Gastrocnemius medialis (tissue), 4 donors: ENCODE results near the gene SSC5D. TPM values are rescaled to one million over a fixed set of nuclear protein-coding genes. Genes with fewer than 3 reads are reported as not detected.

ENCODE experiments used
- ATAC-seq, 2 donors: fragments of 150-250 bp; one replicate each; pipeline ENCODE4 v1.9.1; 2016
- DNase-seq, 2 donors: peaks; one replicate each; pipeline ENCODE4 v3.0.0-alpha.2; 2019
- H3K27ac ChIP-seq, 4 donors: fragments of 200-600 bp; sonication (generic); 1 replicate in 1 of 4; 2 replicates in 3 of 4; pipeline ENCODE4 v1.5.1; 2016 to 2018; ENCODE audit warnings: mild to moderate bottlenecking in 2 of 4, moderate library complexity in 1 of 4
- H3K27me3 ChIP-seq, 3 donors: fragments of 200-600 bp; sonication (generic) in 2 of 3; 1 replicate in 1 of 3; 2 replicates in 2 of 3; pipeline versions ENCODE4 v1.5.1 to v1.6.0; 2016 to 2019; ENCODE audit warnings: mild to moderate bottlenecking in 1 of 3, moderate library complexity in 1 of 3
- H3K36me3 ChIP-seq, 2 donors: fragments of 200-600 bp; sonication (generic) in 1 of 2; one replicate each; pipeline ENCODE4 v1.5.1; 2017 to 2018
- H3K4me1 ChIP-seq, 2 donors: fragments of 200-600 bp; sonication (generic) in 1 of 2; one replicate each; pipeline ENCODE4 v1.5.1; 2016 to 2017; ENCODE audit warnings: mild to moderate bottlenecking in 2 of 2
- H3K4me3 ChIP-seq, 4 donors: fragments of 200-600 bp; sonication (generic) in 3 of 4; 1 replicate in 1 of 4; 2 replicates in 3 of 4; pipeline ENCODE4 v1.5.1; 2016 to 2019; ENCODE audit warnings: mild to moderate bottlenecking in 2 of 4
- H3K9me3 ChIP-seq, 3 donors: fragments of 200-600 bp; sonication (generic) in 2 of 3; 1 replicate in 1 of 3; 2 replicates in 2 of 3; pipeline ENCODE4 v1.5.1; 2016 to 2019
- CTCF ChIP-seq, 5 experiments: fragments of 450-650 bp in 3 of 5; fragments of 200-600 bp in 2 of 5; sonication (generic) in 2 of 5; IDR thresholded peaks in 4 of 5; conservative IDR thresholded peaks in 1 of 5; 1 replicate in 4 of 5; 2 replicates in 1 of 5; pipeline ENCODE4 v1.5.1; 2016 to 2019; ENCODE audit warnings: antibody characterized with exemption in 5 of 5, mild to moderate bottlenecking in 3 of 5, moderate library complexity in 3 of 5
- POLR2A ChIP-seq, 2 donors: fragments of 450-650 bp; IDR thresholded peaks; one replicate each; pipeline ENCODE4 v1.6.1; 2017; ENCODE audit warnings: antibody characterized with exemption in 2 of 2, mild to moderate bottlenecking in 2 of 2, moderate library complexity in 2 of 2
- in situ Hi-C, 4 donors: fragments of 200-750 bp; cut with MboI; loops; one replicate each; pipeline versions ENCODE4 v1.15.0 to v1.8.0; 2017; ENCODE audit warnings: low sequenced_read_pairs in 4 of 4
- intact Hi-C: fragments of 100-400 bp; cut with DNase I; formaldehyde crosslinking; loops from one replicate; pipeline ENCODE4 v1.15.1; 2023; ENCODE audit warnings: low total_unique reads
- total RNA-seq, 4 donors: library from RNA; depleted of rRNA; stranded (reverse); fragments of >200 nt; gene quantifications; one replicate each; pipeline versions ENCODE4 v1.1.0 to v1.2.3, GENCODE V29; 2016

Gene SSC5D
- total RNA-seq, 4 donors from 2014 or later, result 0.53 to 2.2 (median 1.1) TPM

DNA sequence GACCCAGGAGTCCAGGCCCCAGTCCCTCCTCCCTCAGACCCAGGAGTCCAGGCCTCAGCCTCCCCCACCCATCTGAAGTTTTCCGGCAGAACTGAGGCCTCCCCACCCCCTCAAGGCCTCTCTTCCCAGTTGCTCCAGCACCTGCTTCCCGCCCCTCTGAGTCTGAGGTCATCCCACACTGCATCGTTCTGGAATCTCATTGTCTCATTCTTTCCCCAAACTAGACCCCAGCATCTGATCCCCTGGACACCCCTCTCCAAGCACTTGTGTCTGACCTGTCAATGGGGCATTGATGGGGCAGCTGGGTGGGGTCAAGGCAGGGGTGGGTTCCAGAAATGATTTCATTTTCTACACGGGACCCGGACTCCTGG, 49.5 kb downstream of the SSC5D start:
- in situ Hi-C loops, result no loop called here
- Histone ChIP-seq H3K4me3 (no peak overlapping the region), H3K9me3 (no peaks in the 10 kb centered on the region), H3K36me3 (no peaks in the 10 kb centered on the region), H3K4me1 (peaks cover 0 to 9% of the 10 kb centered on the region in 2 donors), H3K27me3 (no peaks in the 10 kb centered on the region), H3K27ac (no peak overlapping the region)
- ATAC-seq (no peak), DNase-seq (no peak)
- no peak for TF ChIP-seq POLR2A (IDR thresholded peaks at IDR 0.05)
- no peak for TF ChIP-seq CTCF (IDR thresholded peaks at IDR 0.05 in 4 of 5, conservative IDR thresholded peaks at IDR 0.05 in 1 of 5)
- intact Hi-C loops, result no loop called here

DNA sequence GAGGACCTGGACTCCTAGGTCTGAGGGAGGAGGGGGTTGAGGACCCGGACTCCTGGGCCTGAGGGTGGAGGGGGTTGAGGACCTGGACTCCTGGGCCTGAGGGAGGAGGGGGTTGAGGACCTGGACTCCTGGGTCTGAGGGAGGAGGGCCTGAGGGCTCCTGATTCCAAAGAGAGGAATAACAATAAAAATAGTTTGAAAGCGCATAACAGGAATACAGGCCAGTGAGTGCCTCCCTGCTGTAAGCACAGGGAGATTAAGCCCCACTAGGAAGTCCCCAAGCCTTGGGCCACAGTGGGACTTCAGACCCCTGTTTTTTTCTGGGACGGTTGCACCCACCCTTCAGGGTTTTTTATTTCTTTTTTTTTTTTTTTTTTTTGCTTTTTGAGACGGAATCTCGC, 49.9 kb downstream of the SSC5D start:
- no peaks in the 10 kb centered on the region for H3K36me3 ChIP-seq
- intact Hi-C loops (no loop called here), in situ Hi-C loops (no loop called here)
- no peak overlapping the region for H3K27ac ChIP-seq
- DNase-seq (no peak), ATAC-seq (no peak)
- peaks cover 0 to 9% of the 10 kb centered on the region in 2 donors for H3K4me1 ChIP-seq
- H3K27me3 ChIP-seq, result no peaks in the 10 kb centered on the region
- TF ChIP-seq POLR2A (IDR thresholded peaks at IDR 0.05) (no peak), CTCF (IDR thresholded peaks at IDR 0.05 in 4 of 5, conservative IDR thresholded peaks at IDR 0.05 in 1 of 5) (no peak)
- H3K9me3 ChIP-seq, result no peaks in the 10 kb centered on the region
- no peak overlapping the region for H3K4me3 ChIP-seq

DNA sequence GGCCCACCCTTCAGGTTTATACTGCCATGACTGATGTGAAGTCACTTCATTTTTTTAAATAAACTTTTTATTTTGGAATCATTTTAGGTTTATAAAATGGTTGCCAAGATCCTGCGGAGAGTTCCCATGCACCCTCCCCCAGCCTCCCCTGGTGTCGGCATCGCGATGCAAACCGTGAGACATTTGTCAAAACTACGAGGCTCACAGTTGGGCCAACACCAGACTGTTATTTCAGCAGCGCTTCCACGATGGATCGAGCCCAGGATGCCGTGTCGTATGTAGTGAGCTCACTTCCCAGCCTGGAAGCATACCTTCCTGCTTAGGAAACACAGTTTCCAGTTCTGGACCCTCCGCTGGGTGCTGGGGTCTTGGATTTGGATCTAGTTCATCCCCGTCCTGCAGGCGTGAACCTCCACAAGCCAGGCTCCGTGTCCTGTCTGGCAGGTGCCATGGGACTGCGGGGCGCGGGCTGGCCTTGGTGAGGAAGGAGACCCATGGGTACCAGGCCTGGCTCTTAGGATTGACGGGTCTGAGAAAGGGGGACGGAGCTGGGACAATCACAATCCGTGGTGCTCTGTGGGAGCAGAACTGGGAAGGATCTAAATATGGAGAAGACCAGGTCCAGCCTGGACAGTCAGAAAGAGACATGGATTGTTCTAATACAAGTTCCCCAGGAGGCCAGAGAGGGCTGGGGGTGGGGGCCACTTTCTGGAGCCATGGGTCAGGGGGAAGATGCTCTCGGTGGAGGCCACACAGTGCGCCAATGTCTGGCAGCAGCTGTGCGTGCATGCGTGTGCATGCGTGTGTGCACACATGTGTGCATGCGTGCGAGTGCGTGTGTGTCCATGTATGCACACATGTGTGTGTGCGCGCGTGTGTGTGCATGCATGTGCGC, 51.1 kb downstream of the SSC5D start:
- ATAC-seq (no peak), DNase-seq (no peak)
- TF ChIP-seq POLR2A (IDR thresholded peaks at IDR 0.05) (no peak), CTCF (IDR thresholded peaks at IDR 0.05 in 4 of 5, conservative IDR thresholded peaks at IDR 0.05 in 1 of 5) (no peak)
- Histone ChIP-seq H3K4me3 (no peak overlapping the region), H3K9me3 (no peaks in the 10 kb centered on the region), H3K27ac (no peak overlapping the region), H3K4me1 (peaks cover 0 to 9% of the 10 kb centered on the region in 2 donors), H3K36me3 (no peaks in the 10 kb centered on the region), H3K27me3 (no peaks in the 10 kb centered on the region)
- intact Hi-C loops (no loop called here), in situ Hi-C loops (no loop called here)

- ATAC-seq (peak; percentile 71 to 82), DNase-seq (peak; percentile 66 to 79)
- Histone ChIP-seq H3K4me3 (no peak overlapping the region), H3K9me3 (no peaks in the 10 kb centered on the region), H3K4me1 (peaks cover 10 to 22% of the 10 kb centered on the region in 2 donors), H3K27me3 (no peaks in the 10 kb centered on the region), H3K27ac (peak overlapping the region in 3 of 4 donors; percentile 4 to 80 (median 55)), H3K36me3 (no peaks in the 10 kb centered on the region)
- TF ChIP-seq POLR2A (IDR thresholded peaks at IDR 0.05), result no peak
- in situ Hi-C loops, result no loop called here
- intact Hi-C loops, result no loop called here
Observed at GRCh38 chr19:55540619-55541018, 52.4 kb downstream of the SSC5D start.

DNA sequence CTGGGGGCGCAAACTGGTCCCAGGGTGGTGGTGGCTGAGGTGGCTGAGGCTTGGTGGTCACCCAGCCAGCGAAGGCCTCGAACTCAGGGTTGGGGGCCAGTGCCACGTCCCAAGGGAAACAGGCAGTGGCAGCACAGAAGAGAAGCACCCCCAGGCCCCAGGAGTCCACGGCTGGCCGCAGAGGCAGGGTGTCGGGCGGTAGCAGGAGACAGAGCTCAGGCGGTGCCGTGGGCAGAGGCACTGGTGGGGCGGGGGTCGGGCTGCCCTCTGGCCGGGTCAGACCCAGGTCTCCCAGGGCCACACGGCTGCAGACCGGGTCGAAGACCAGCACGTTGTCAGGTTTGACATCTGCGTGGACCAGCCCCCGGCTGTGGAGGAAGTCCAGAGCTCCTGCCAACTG, 52.9 kb downstream of the SSC5D start:
- intact Hi-C loops, result no loop called here
- H3K27ac ChIP-seq, result peak overlapping the region; percentile 4 to 80 (median 30)
- TF ChIP-seq CTCF (IDR thresholded peaks at IDR 0.05 in 4 of 5, conservative IDR thresholded peaks at IDR 0.05 in 1 of 5) (no peak), POLR2A (IDR thresholded peaks at IDR 0.05) (no peak)
- ATAC-seq (no peak), DNase-seq (no peak)
- H3K27me3 ChIP-seq, result no peaks in the 10 kb centered on the region
- no peaks in the 10 kb centered on the region for H3K36me3 ChIP-seq
- H3K4me1 ChIP-seq, result peaks cover 15 to 26% of the 10 kb centered on the region in 2 donors
- H3K9me3 ChIP-seq, result no peaks in the 10 kb centered on the region
- H3K4me3 ChIP-seq, result no peak overlapping the region
- in situ Hi-C loops, result no loop called here
